Activated T-helper 2 cell treated with anti-CD3 and anti-CD28 coated beads, Interferon-gamma antibody, Interleukin-2, Interleukin-4, amounts not matched to agents 10 μg/mL and 5 μg/mL and 100 μg/mL, durations not matched to agents 14 hours and 24 hours and 36 hours (primary cell): ENCODE measurements around the gene AUTS2. TPM values are rescaled to one million over a fixed set of nuclear protein-coding genes. Genes with fewer than 3 reads are reported as not detected.

Source experiments
- DNase-seq: peaks from one replicate; pipeline ENCODE4 v3.0.0; 2021; ENCODE audit warnings: low spot score
- H3K27ac Mint-ChIP-seq: one replicate; pipeline ENCODE4 v1.8.0; 2021; ENCODE audit warnings: mixed read lengths
- H3K27me3 Mint-ChIP-seq: one replicate; pipeline ENCODE4 v1.8.0; 2021; ENCODE audit warnings: low read depth, mixed read lengths
- H3K36me3 Mint-ChIP-seq: one replicate; pipeline ENCODE4 v1.8.0; 2021; ENCODE audit warnings: low read depth, mixed read lengths
- H3K4me1 Mint-ChIP-seq: one replicate; pipeline ENCODE4 v1.8.0; 2021; ENCODE audit warnings: low read depth, mixed read lengths
- H3K4me3 Mint-ChIP-seq: one replicate; pipeline ENCODE4 v1.8.0; 2021; ENCODE audit warnings: low read depth, mild to moderate bottlenecking, moderate library complexity, mixed read lengths
- H3K9me3 Mint-ChIP-seq: one replicate; pipeline ENCODE4 v1.8.0; 2021; ENCODE audit warnings: mixed read lengths
- intact Hi-C: fragments of 100-400 bp; cut with micrococcal nuclease; formaldehyde crosslinking; loops from one replicate; pipeline ENCODE4 v1.15.1; 2023
- total RNA-seq: library from RNA; stranded (reverse); gene quantifications from 2 replicates; pipeline ENCODE4 v1.2.3, GENCODE V29; 2022

The AUTS2 gene
- total RNA-seq, 1 donor from 2014 or later: 1.1 TPM

DNA sequence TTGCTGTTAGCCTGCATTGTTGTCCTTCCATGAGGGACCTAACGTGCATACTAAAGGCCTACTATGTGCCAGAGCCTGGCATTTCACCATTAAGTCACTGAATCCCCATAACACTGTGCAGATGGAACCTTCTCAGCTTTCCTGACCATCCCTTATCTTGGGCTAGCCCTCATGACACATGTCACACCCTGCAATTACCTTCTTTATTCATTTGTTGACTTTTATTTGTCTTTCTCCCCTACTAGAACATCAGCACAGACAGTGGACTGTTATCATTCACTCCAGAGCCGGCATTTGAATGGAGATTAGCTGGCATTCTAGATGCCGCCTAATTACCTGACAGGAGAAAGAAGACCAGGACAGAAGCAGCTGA, 1062.5 kb downstream of the AUTS2 start:
- no peaks in the 10 kb centered on the region for H3K9me3 Mint-ChIP-seq
- no peaks in the 10 kb centered on the region for H3K36me3 Mint-ChIP-seq
- no peak overlapping the region for H3K27ac Mint-ChIP-seq
- H3K27me3 Mint-ChIP-seq: peaks cover 1% of the 10 kb centered on the region
- H3K4me1 Mint-ChIP-seq: peaks cover 12% of the 10 kb centered on the region
- DNase-seq: no peak
- intact Hi-C loops: no loop called here
- H3K4me3 Mint-ChIP-seq: no peak overlapping the region

DNA sequence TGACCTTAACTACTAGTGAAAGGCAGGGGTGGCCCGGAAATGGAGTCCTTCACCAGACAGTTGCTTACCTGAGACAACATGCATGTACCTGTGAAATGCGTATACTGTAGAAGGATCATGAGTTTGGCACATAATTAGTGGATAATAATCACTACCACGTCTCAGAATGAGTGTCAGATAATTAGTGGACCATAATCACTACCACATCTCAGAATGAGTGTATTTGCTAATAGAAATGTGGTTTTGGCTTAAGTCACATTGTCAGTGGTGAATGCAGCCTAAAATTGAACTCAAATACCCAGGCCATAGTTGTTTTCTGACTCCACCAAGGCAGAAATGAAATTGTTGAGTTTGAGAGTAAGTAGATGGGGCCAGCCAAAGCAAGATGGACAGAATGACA, 1065.4 kb downstream of the AUTS2 start:
- no peak overlapping the region for H3K27ac Mint-ChIP-seq
- DNase-seq: no peak
- intact Hi-C loops: no loop called here
- H3K27me3 Mint-ChIP-seq: peaks cover 3% of the 10 kb centered on the region
- H3K36me3 Mint-ChIP-seq: no peaks in the 10 kb centered on the region
- H3K4me3 Mint-ChIP-seq: no peak overlapping the region
- peaks cover 12% of the 10 kb centered on the region for H3K4me1 Mint-ChIP-seq
- H3K9me3 Mint-ChIP-seq: no peaks in the 10 kb centered on the region

DNA sequence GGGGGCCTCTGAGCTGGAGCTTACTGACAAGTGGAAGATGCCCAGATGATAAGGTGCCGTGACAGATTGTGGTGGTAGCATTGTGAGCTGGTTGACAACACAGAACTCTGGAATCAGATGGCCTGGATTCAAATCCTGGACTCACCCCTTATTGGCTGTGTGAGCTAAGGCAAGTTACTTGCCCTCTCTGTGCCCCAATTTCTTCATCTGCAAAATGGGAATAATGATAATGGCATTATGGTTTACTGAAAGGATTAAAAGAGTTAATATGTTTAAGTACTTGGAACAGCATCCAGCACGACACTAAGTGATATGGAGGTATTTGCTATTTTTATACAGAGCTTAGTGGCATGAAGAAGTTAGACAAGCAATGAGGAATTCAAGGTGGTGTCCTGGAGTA, 1067.7 kb downstream of the AUTS2 start:
- H3K36me3 Mint-ChIP-seq: no peaks in the 10 kb centered on the region
- no peak overlapping the region for H3K4me3 Mint-ChIP-seq
- H3K9me3 Mint-ChIP-seq: no peaks in the 10 kb centered on the region
- DNase-seq: no peak
- H3K27me3 Mint-ChIP-seq: peaks cover 8% of the 10 kb centered on the region
- intact Hi-C loops: no loop called here
- no peaks in the 10 kb centered on the region for H3K4me1 Mint-ChIP-seq
- H3K27ac Mint-ChIP-seq: no peak overlapping the region

GRCh38 chr7:70667406-70667805, 1069.1 kb downstream of the AUTS2 start:
- intact Hi-C loops: no loop called here
- Mint-ChIP-seq H3K9me3 (no peaks in the 10 kb centered on the region), H3K27me3 (peaks cover 12% of the 10 kb centered on the region), H3K4me1 (no peaks in the 10 kb centered on the region), H3K27ac (no peak overlapping the region), H3K4me3 (no peak overlapping the region), H3K36me3 (no peaks in the 10 kb centered on the region)
- DNase-seq: no peak

GRCh38 chr7:70668606-70669358, 1070.5 kb downstream of the AUTS2 start:
- Mint-ChIP-seq H3K27ac (no peak overlapping the region), H3K36me3 (no peaks in the 10 kb centered on the region), H3K4me1 (no peaks in the 10 kb centered on the region), H3K4me3 (no peak overlapping the region), H3K9me3 (no peaks in the 10 kb centered on the region), H3K27me3 (peaks cover 12% of the 10 kb centered on the region)
- no peak for DNase-seq
- intact Hi-C loops: no loop called here

GRCh38 chr7:70669854-70670253, 1071.6 kb downstream of the AUTS2 start:
- Mint-ChIP-seq H3K9me3 (no peaks in the 10 kb centered on the region), H3K27me3 (peaks cover 12% of the 10 kb centered on the region), H3K4me1 (no peaks in the 10 kb centered on the region), H3K36me3 (no peaks in the 10 kb centered on the region), H3K4me3 (no peak overlapping the region), H3K27ac (no peak overlapping the region)
- no peak for DNase-seq
- intact Hi-C loops: no loop called here

- H3K27me3 Mint-ChIP-seq: peaks cover 12% of the 10 kb centered on the region
- no peak overlapping the region for H3K27ac Mint-ChIP-seq
- no peak overlapping the region for H3K4me3 Mint-ChIP-seq
- no peaks in the 10 kb centered on the region for H3K4me1 Mint-ChIP-seq
- H3K9me3 Mint-ChIP-seq: no peaks in the 10 kb centered on the region
- H3K36me3 Mint-ChIP-seq: no peaks in the 10 kb centered on the region
- intact Hi-C loops: no loop called here
- no peak for DNase-seq
Observed at GRCh38 chr7:70670288-70670687, 1072.0 kb downstream of the AUTS2 start.

GRCh38 chr7:70673778-70674570, 1075.7 kb downstream of the AUTS2 start:
- intact Hi-C loops: no loop called here
- no peak for DNase-seq
- Mint-ChIP-seq H3K36me3 (no peaks in the 10 kb centered on the region), H3K9me3 (peaks cover 3% of the 10 kb centered on the region), H3K4me3 (no peak overlapping the region), H3K27ac (no peak overlapping the region), H3K27me3 (peaks cover 22% of the 10 kb centered on the region), H3K4me1 (peaks cover 5% of the 10 kb centered on the region)

DNA sequence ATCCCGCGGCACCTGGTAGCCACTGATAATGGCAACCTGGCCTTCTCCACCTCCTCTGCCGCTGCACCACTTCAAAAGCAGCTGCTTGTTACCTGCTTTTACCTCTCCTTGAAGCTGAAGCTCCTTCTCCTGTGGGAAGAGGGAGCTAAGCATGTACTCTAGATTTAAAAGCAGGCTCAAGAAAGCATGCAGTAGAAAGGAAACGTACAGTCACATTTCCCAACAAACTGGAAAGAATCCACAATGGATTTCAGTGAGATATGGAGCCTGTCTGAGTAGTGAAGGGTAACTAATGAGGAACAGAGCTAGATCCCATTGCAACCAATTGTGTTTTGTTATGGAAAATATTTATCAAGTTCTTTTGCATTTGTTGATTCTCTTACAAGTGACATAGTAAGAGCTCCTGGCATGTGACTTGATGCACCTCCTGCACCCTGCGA, 1076.3 kb downstream of the AUTS2 start:
- Mint-ChIP-seq H3K27ac (no peak overlapping the region), H3K9me3 (peaks cover 5% of the 10 kb centered on the region), H3K4me3 (no peak overlapping the region), H3K36me3 (no peaks in the 10 kb centered on the region), H3K4me1 (peaks cover 9% of the 10 kb centered on the region), H3K27me3 (peaks cover 21% of the 10 kb centered on the region)
- DNase-seq: no peak
- intact Hi-C loops: no loop called here

GRCh38 chr7:70676243-70676642, 1078.0 kb downstream of the AUTS2 start:
- Mint-ChIP-seq H3K27ac (no peak overlapping the region), H3K27me3 (peaks cover 16% of the 10 kb centered on the region), H3K4me1 (peaks cover 15% of the 10 kb centered on the region), H3K9me3 (peaks cover 5% of the 10 kb centered on the region), H3K4me3 (no peak overlapping the region), H3K36me3 (no peaks in the 10 kb centered on the region)
- DNase-seq: no peak
- intact Hi-C loops: no loop called here

GRCh38 chr7:70678621-70679251, 1080.5 kb downstream of the AUTS2 start:
- peaks cover 20% of the 10 kb centered on the region for H3K4me1 Mint-ChIP-seq
- H3K9me3 Mint-ChIP-seq: peaks cover 5% of the 10 kb centered on the region
- peaks cover 18% of the 10 kb centered on the region for H3K27me3 Mint-ChIP-seq
- no peak for DNase-seq
- peak overlapping the region; percentile 10 for H3K4me3 Mint-ChIP-seq
- peak overlapping the region; percentile 18 for H3K27ac Mint-ChIP-seq
- intact Hi-C loops: loop anchor here (1.0 kb wide), 1 partner anchor 30 kb away; no protein-coding TSS in a partner anchor
- no peaks in the 10 kb centered on the region for H3K36me3 Mint-ChIP-seq

- H3K9me3 Mint-ChIP-seq: peaks cover 5% of the 10 kb centered on the region
- no peak for DNase-seq
- no peak overlapping the region for H3K4me3 Mint-ChIP-seq
- H3K4me1 Mint-ChIP-seq: peaks cover 20% of the 10 kb centered on the region
- no peak overlapping the region for H3K27ac Mint-ChIP-seq
- H3K27me3 Mint-ChIP-seq: peaks cover 24% of the 10 kb centered on the region
- no peaks in the 10 kb centered on the region for H3K36me3 Mint-ChIP-seq
- intact Hi-C loops: loop anchor here (1.0 kb wide), 1 partner anchor 31 kb away; no protein-coding TSS in a partner anchor
Observed at GRCh38 chr7:70679661-70680060, 1081.4 kb downstream of the AUTS2 start.

DNA sequence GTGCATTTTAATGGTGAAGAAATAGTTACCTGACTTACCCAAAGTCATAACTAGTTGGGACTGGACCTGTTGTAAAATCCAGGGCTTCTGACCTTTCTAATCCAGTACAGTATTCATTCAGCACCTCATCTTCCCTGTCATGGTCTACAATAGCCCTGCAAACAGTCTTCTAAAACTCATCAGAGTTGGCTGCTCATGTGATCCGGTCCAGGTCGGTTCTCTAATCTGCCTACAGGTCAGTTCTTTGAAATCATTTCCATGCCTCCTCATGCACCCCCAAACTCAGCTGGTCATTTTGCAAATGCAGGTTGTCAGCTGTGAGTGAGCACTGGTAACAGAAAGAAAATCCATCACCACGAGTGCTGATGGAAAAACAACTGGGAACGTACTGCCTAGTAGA, 1082.0 kb downstream of the AUTS2 start:
- Mint-ChIP-seq H3K36me3 (no peaks in the 10 kb centered on the region), H3K9me3 (peaks cover 5% of the 10 kb centered on the region), H3K4me3 (no peak overlapping the region), H3K27ac (no peak overlapping the region), H3K27me3 (peaks cover 24% of the 10 kb centered on the region), H3K4me1 (peaks cover 20% of the 10 kb centered on the region)
- intact Hi-C loops: no loop called here
- DNase-seq: no peak
